HEK293 (cell line): ENCODE data around the gene CTAGE9.
A peak's percentile ranks its signal among the peaks of the same experiment; 100 is the strongest.

ENCODE experiments used
- CTCF ChIA-PET: fragments of 350-600 bp; formaldehyde crosslinking; extraction: SDS; loops from one replicate; lab custom pipeline; 2021; ENCODE audit warnings: antibody characterized with exemption; lab: Yijun Ruan, JAX
- POLR2A ChIA-PET: fragments of 300-600 bp; formaldehyde crosslinking; extraction: SDS; loops from one replicate; lab custom pipeline; 2020; ENCODE audit warnings: antibody characterized with exemption, inconsistent platforms; lab: Yijun Ruan, JAX
- H3K27ac ChIP-seq: fragments of 200-500 bp; sonication (Bioruptor generic); 2 replicates; pipeline ENCODE4 v1.5.1; 2014; ENCODE audit warnings: low read depth, low read length, control low read depth, inconsistent platforms; ENCODE audit errors: extremely low read depth
- H3K36me3 ChIP-seq, 2 experiments: fragments of 200-500 bp in 1 of 2; sonication (Bioruptor generic) in 1 of 2; 1 replicate in 1 of 2; 2 replicates in 1 of 2; pipeline ENCODE4 v1.5.1; 2014 to 2017; ENCODE audit warnings: inconsistent platforms in 2 of 2, low read length in 2 of 2; ENCODE audit not compliant: control insufficient read depth in 2 of 2, insufficient read depth in 1 of 2
- H3K4me1 ChIP-seq: fragments of 200-500 bp; sonication (Bioruptor generic); 2 replicates; pipeline ENCODE4 v1.5.1; 2014; ENCODE audit warnings: mild to moderate bottlenecking, low read length, inconsistent platforms; ENCODE audit not compliant: control insufficient read depth, insufficient read depth
- H3K4me3 ChIP-seq: 2 replicates; pipeline ENCODE4 v1.5.1; 2011; ENCODE audit warnings: low read depth, mild to moderate bottlenecking, control low read depth, low read length, moderate library complexity
- H3K9me3 ChIP-seq: fragments of 200-500 bp; sonication (Bioruptor generic); 2 replicates; pipeline ENCODE4 v1.5.1; 2014; ENCODE audit warnings: low read depth, low read length, inconsistent platforms; ENCODE audit not compliant: control insufficient read depth, insufficient read depth
- SETDB1 ChIP-seq: IDR thresholded peaks from one replicate; pipeline ENCODE4 v1.6.1; 2017; ENCODE audit warnings: mild to moderate bottlenecking, low read length, moderate library complexity, mixed read lengths; ENCODE audit not compliant: insufficient read length
- SP2 ChIP-seq: fragments of 450-650 bp; formaldehyde crosslinking; IDR thresholded peaks from 2 replicates; pipeline ENCODE4 v1.5.1; 2016; ENCODE audit warnings: missing biosample characterization, missing genetic modification characterization
- TRIM28 ChIP-seq: IDR thresholded peaks from 2 replicates; pipeline ENCODE4 v1.6.1; 2011; ENCODE audit warnings: low read length, control low read depth, borderline replicate concordance
- ZBTB10 ChIP-seq: fragments of 450-650 bp; formaldehyde crosslinking; IDR thresholded peaks from 2 replicates; pipeline ENCODE4 v1.5.1; 2016; ENCODE audit warnings: missing biosample characterization, missing genetic modification characterization
- ZBTB44 ChIP-seq: fragments of 450-650 bp; IDR thresholded peaks from 2 replicates; pipeline ENCODE4 v1.5.1; 2018; ENCODE audit warnings: missing biosample characterization, mild to moderate bottlenecking, missing genetic modification characterization
- ZNF114 ChIP-seq: fragments of 450-650 bp; formaldehyde crosslinking; IDR thresholded peaks from 2 replicates; pipeline ENCODE4 v1.5.0; 2017; ENCODE audit warnings: missing biosample characterization, missing genetic modification characterization
- ZNF140 ChIP-seq: fragments of 450-650 bp; formaldehyde crosslinking; IDR thresholded peaks from 2 replicates; pipeline ENCODE4 v1.5.1; 2016; ENCODE audit warnings: missing biosample characterization, missing genetic modification characterization
- ZNF398 ChIP-seq: fragments of 450-650 bp; formaldehyde crosslinking; IDR thresholded peaks from 2 replicates; pipeline ENCODE4 v1.5.1; 2017; ENCODE audit warnings: missing biosample characterization, missing genetic modification characterization
- ZNF48 ChIP-seq: fragments of 450-650 bp; formaldehyde crosslinking; IDR thresholded peaks from 2 replicates; pipeline ENCODE4 v1.5.1; 2016; ENCODE audit warnings: missing biosample characterization, missing genetic modification characterization
- ZNF513 ChIP-seq: fragments of 450-650 bp; IDR thresholded peaks from 2 replicates; pipeline ENCODE4 v1.5.1; 2018; ENCODE audit warnings: missing biosample characterization, missing genetic modification characterization
- ZNF521 ChIP-seq: fragments of 450-650 bp; formaldehyde crosslinking; IDR thresholded peaks from 2 replicates; pipeline ENCODE4 v1.5.1; 2017; ENCODE audit warnings: missing biosample characterization, mild to moderate bottlenecking, missing genetic modification characterization
- ZNF571 ChIP-seq: fragments of 450-650 bp; formaldehyde crosslinking; IDR thresholded peaks from 2 replicates; pipeline ENCODE4 v1.5.0; 2017; ENCODE audit warnings: missing biosample characterization, missing genetic modification characterization
- ZNF610 ChIP-seq: fragments of 450-650 bp; formaldehyde crosslinking; IDR thresholded peaks from 2 replicates; pipeline ENCODE4 v1.5.1; 2016; ENCODE audit warnings: missing biosample characterization, missing genetic modification characterization, borderline replicate concordance
- ZNF791 ChIP-seq: fragments of 450-650 bp; formaldehyde crosslinking; IDR thresholded peaks from 2 replicates; pipeline ENCODE4 v1.5.1; 2016; ENCODE audit warnings: missing biosample characterization, missing genetic modification characterization
- ZNF792 ChIP-seq: fragments of 450-650 bp; formaldehyde crosslinking; IDR thresholded peaks from 2 replicates; pipeline ENCODE4 v1.5.1; 2016; ENCODE audit warnings: missing biosample characterization, missing genetic modification characterization
- ZSCAN16 ChIP-seq: fragments of 450-650 bp; formaldehyde crosslinking; IDR thresholded peaks from 2 replicates; pipeline ENCODE4 v1.5.1; 2016; ENCODE audit warnings: missing biosample characterization, missing genetic modification characterization
- ZSCAN30 ChIP-seq: fragments of 450-650 bp; IDR thresholded peaks from 2 replicates; pipeline ENCODE4 v1.5.1; 2018; ENCODE audit warnings: missing biosample characterization, mild to moderate bottlenecking, missing genetic modification characterization, moderate library complexity

Gene CTAGE9

GRCh38 chr6:131756039-131756438 is 45.2 kb upstream of the CTAGE9 start:
- TF ChIP-seq ZNF571 (tag by site-specific recombination) (no peak), ZNF114 (tag by site-specific recombination) (no peak), ZNF792 (tag by site-specific recombination) (no peak), ZNF610 (tag by site-specific recombination) (no peak), SP2 (no peak), ZBTB44 (no peak), ZBTB10 (tag by site-specific recombination) (no peak), ZNF48 (tag by site-specific recombination) (no peak), ZNF791 (tag by site-specific recombination) (no peak), ZNF521 (tag by site-specific recombination) (no peak), ZNF398 (no peak), ZSCAN30 (tag by site-specific recombination) (no peak), TRIM28 (no peak), ZNF513 (no peak)
- H3K4me1 ChIP-seq, result peaks cover 9% of the 10 kb centered on the region
- POLR2A ChIA-PET, result no interaction called here
- H3K36me3 ChIP-seq, result no peaks in the 10 kb centered on the region
- H3K27ac ChIP-seq, result no peak overlapping the region
- H3K4me3 ChIP-seq, result no peak overlapping the region
- no peaks in the 10 kb centered on the region for H3K9me3 ChIP-seq
- CTCF ChIA-PET, result no interaction called here

- Histone ChIP-seq H3K9me3 (no peaks in the 10 kb centered on the region), H3K4me3 (no peak overlapping the region), H3K36me3 (no peaks in the 10 kb centered on the region), H3K4me1 (peaks cover 9% of the 10 kb centered on the region), H3K27ac (no peak overlapping the region)
- POLR2A ChIA-PET, result no interaction called here
- CTCF ChIA-PET, result interaction anchor here (0.9 kb wide), 1 partner anchor 17 kb away, joined by 3 read pairs; no protein-coding TSS in a partner anchor
- TF ChIP-seq ZSCAN16 (tag by site-specific recombination) (no peak), ZNF140 (tag by site-specific recombination) (peak; percentile 76; the same call in 1 of the 2 replicates), SETDB1 (peak; percentile 13)
These were observed 44.8 kb upstream of the CTAGE9 start for GRCh38 chr6:131755597-131755996.
